ENCODE data around the gene NUDT8.

GRCh38 chr11:67640758-67641337, 11.1 kb upstream of the NUDT8 start:
- no peak for TF ChIP-seq CTCF (conservative IDR thresholded peaks at IDR 0.05; ENCODE audit: low read length)
- TF ChIP-seq EZH2phosphoT487 (IDR thresholded peaks at IDR 0.05; ENCODE audit: borderline replicate concordance): no peak
